Smooth muscle cell (in vitro differentiated cells): ENCODE measurements around the gene TKT. TPM values are rescaled to one million over a fixed set of nuclear protein-coding genes. Genes with fewer than 3 reads are reported as not detected.

Experiments
- DNase-seq: peaks from one replicate; lab custom pipeline; 2025; ENCODE audit not compliant: unreplicated experiment; lab: John Stamatoyannopoulos, UW
- H2AFZ ChIP-seq: fragments of 200-600 bp; sonication (generic); 2 replicates; pipeline ENCODE4 v1.6.0; 2016; ENCODE audit warnings: antibody characterized with exemption, low read depth, mild to moderate bottlenecking
- H3F3A ChIP-seq: fragments of 200-600 bp; sonication (generic); 2 replicates; pipeline ENCODE4 v1.6.0; 2017; ENCODE audit warnings: antibody characterized with exemption, low read depth
- H3K27ac ChIP-seq: fragments of 200-600 bp; sonication (generic); 2 replicates; pipeline ENCODE4 v1.5.1; 2016; ENCODE audit warnings: low read depth, mild to moderate bottlenecking
- H3K27me3 ChIP-seq: fragments of 200-600 bp; sonication (generic); 2 replicates; pipeline ENCODE4 v1.6.1; 2016; ENCODE audit warnings: low read depth, mild to moderate bottlenecking
- H3K36me3 ChIP-seq: fragments of 200-600 bp; sonication (generic); 2 replicates; pipeline ENCODE4 v1.5.1; 2016; ENCODE audit warnings: low read depth
- H3K4me1 ChIP-seq: fragments of 200-600 bp; sonication (generic); 2 replicates; pipeline ENCODE4 v1.5.1; 2016; ENCODE audit warnings: low read depth
- H3K4me2 ChIP-seq: fragments of 200-600 bp; sonication (generic); 2 replicates; pipeline ENCODE4 v1.6.0; 2016; ENCODE audit warnings: mild to moderate bottlenecking
- H3K4me3 ChIP-seq: fragments of 200-600 bp; sonication (generic); 2 replicates; pipeline ENCODE4 v1.5.1; 2016; ENCODE audit warnings: mild to moderate bottlenecking
- H3K79me2 ChIP-seq: fragments of 200-600 bp; sonication (generic); 2 replicates; pipeline ENCODE4 v1.6.0; 2016; ENCODE audit warnings: low read depth, mild to moderate bottlenecking
- H3K9ac ChIP-seq: fragments of 200-600 bp; sonication (generic); 2 replicates; pipeline ENCODE4 v1.6.0; 2016; ENCODE audit warnings: low read depth
- H3K9me3 ChIP-seq: fragments of 200-600 bp; sonication (generic); replicated peaks from 2 replicates; pipeline ENCODE4 v1.5.1; 2016; ENCODE audit warnings: low read depth
- H4K20me1 ChIP-seq: fragments of 200-600 bp; sonication (generic); 2 replicates; pipeline ENCODE4 v1.6.0; 2016; ENCODE audit warnings: low read depth
- WGBS: methylation state at CpG from one replicate; pipeline ENCODE4 v1.1.7; 2016; ENCODE audit warnings: low lambda C conversion rate; 5-methylcytosine and 5-hydroxymethylcytosine counted together
- polyA plus RNA-seq: library from polyadenylated mRNA; unstranded; fragments of >200 nt; fragmentation: Nextera tagmentation; extraction: Ambion mirVana; gene quantifications from 2 replicates; pipeline ENCODE4 v1.2.1, GENCODE V29; 2016
- total RNA-seq: library from RNA; depleted of rRNA; stranded (reverse); fragments of >200 nt; gene quantifications from 2 replicates; pipeline ENCODE4 v1.2.3, GENCODE V29; 2014
- TF ChIP-seq, protein P1 (sequence below): fragments of 200-600 bp; sonication (generic); IDR thresholded peaks from 2 replicates; pipeline ENCODE4 v1.5.1; 2017; ENCODE audit warnings: borderline replicate concordance, mild to moderate bottlenecking, antibody characterized with exemption; ENCODE audit not compliant: insufficient read depth, poor library complexity, severe bottlenecking

The TKT gene
- total and polyA plus RNA-seq, 2 experiments from 2014 or later: 124 to 138 TPM

DNA sequence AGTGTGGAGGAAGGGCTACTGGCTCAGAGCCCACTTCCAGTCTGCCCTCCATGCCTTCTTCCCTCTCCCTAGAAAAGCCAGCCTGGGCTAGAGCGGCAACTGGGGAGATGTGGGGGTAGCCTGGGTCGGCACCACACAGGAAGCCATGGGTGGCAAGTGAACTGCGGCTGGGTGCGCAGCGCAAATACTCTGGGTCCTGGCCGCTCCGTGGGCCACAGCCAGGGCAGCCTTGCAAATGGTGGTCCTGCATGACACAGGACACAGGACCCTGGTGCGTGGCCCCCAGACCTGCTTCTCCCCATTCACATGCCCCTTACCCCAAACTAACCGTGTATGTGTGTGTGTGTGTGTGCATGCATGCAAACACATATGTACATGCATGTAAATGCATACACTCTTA, 69.1 kb downstream of the TKT start:
- no peak overlapping the region for H3K4me3 ChIP-seq
- no peak overlapping the region for H2AFZ ChIP-seq
- TF ChIP-seq, protein P1, sequence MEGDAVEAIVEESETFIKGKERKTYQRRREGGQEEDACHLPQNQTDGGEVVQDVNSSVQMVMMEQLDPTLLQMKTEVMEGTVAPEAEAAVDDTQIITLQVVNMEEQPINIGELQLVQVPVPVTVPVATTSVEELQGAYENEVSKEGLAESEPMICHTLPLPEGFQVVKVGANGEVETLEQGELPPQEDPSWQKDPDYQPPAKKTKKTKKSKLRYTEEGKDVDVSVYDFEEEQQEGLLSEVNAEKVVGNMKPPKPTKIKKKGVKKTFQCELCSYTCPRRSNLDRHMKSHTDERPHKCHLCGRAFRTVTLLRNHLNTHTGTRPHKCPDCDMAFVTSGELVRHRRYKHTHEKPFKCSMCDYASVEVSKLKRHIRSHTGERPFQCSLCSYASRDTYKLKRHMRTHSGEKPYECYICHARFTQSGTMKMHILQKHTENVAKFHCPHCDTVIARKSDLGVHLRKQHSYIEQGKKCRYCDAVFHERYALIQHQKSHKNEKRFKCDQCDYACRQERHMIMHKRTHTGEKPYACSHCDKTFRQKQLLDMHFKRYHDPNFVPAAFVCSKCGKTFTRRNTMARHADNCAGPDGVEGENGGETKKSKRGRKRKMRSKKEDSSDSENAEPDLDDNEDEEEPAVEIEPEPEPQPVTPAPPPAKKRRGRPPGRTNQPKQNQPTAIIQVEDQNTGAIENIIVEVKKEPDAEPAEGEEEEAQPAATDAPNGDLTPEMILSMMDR: no peak
- H3K27ac ChIP-seq: no peak overlapping the region
- no peak for DNase-seq
- no peak overlapping the region for H3K9ac ChIP-seq
- no peaks in the 10 kb centered on the region for H3K9me3 ChIP-seq
- no peaks in the 10 kb centered on the region for H3K4me1 ChIP-seq
- no peaks in the 10 kb centered on the region for H3K36me3 ChIP-seq
- H4K20me1 ChIP-seq: no peaks in the 10 kb centered on the region
- H3K4me2 ChIP-seq: no peak overlapping the region
- H3K79me2 ChIP-seq: no peaks in the 10 kb centered on the region
- no peaks in the 10 kb centered on the region for H3F3A ChIP-seq
- 96% methylated on average over 9 of the region's 9 CpGs for WGBS
- H3K27me3 ChIP-seq: no peaks in the 10 kb centered on the region

DNA sequence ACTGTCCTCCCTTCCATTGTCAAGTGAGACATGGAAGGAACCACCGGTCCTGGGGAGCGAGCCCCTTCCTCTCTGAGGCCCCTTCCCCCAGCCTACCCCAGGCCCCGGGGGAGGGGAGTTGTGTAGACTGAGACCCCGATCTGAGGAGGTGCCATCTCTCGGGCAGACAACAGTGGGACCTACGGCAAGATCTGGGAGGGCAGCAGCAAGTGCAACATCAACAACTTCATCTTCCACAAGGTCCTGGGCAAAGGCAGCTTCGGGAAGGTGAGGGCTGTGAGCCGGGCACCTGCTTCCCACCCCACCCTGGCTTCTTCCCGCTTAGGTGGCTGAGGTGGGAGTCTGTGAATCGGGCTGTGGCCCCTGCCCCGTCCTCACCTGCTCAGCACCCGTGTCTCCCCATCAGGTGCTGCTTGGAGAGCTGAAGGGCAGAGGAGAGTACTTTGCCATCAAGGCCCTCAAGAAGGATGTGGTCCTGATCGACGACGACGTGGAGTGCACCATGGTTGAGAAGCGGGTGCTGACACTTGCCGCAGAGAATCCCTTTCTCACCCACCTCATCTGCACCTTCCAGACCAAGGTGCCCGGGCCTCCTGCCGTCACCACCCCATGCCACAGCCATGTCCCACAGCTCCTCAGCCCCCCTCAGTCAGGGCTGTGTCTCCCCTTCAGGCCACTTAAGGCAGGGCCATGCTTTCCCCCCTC, 69.9 kb downstream of the TKT start:
- Histone ChIP-seq H3K9ac (no peak overlapping the region), H3K4me2 (no peak overlapping the region), H3K4me1 (no peaks in the 10 kb centered on the region), H3K27me3 (no peaks in the 10 kb centered on the region), H2AFZ (no peak overlapping the region), H3K36me3 (no peaks in the 10 kb centered on the region), H3K9me3 (no peaks in the 10 kb centered on the region), H3K79me2 (no peaks in the 10 kb centered on the region), H3K4me3 (no peak overlapping the region), H3K27ac (no peak overlapping the region), H4K20me1 (no peaks in the 10 kb centered on the region), H3F3A (no peaks in the 10 kb centered on the region)
- DNase-seq: no peak
- 96% methylated on average over 18 of the region's 20 CpGs for WGBS
- TF ChIP-seq, protein P1: no peak

DNA sequence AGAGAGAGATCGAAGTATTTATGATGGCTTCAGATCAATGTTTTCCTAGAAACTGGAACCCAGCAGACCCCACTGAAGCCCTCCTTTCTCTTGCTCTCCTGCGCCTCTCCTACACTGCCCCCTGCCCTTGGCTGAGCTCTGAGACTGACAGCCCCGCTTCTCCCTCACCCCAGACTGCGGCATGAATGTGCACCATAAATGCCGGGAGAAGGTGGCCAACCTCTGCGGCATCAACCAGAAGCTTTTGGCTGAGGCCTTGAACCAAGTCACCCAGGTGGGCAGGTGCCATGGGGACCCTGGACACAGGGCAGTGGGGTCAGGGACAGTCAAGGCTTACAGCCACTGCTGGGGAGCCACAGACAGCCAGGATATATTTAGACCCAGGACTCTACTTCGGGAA, 71.1 kb downstream of the TKT start:
- WGBS: over 99% methylated on average over 6 of the region's 7 CpGs
- no peaks in the 10 kb centered on the region for H3K36me3 ChIP-seq
- H3K79me2 ChIP-seq: no peaks in the 10 kb centered on the region
- no peaks in the 10 kb centered on the region for H4K20me1 ChIP-seq
- no peak overlapping the region for H3K4me2 ChIP-seq
- no peaks in the 10 kb centered on the region for H3K9me3 ChIP-seq
- no peak overlapping the region for H3K27ac ChIP-seq
- H3F3A ChIP-seq: no peaks in the 10 kb centered on the region
- no peak overlapping the region for H2AFZ ChIP-seq
- H3K27me3 ChIP-seq: no peaks in the 10 kb centered on the region
- H3K9ac ChIP-seq: no peak overlapping the region
- no peak for DNase-seq
- H3K4me3 ChIP-seq: no peak overlapping the region
- no peaks in the 10 kb centered on the region for H3K4me1 ChIP-seq
- TF ChIP-seq, protein P1: no peak

- H3K9ac ChIP-seq: no peak overlapping the region
- H3K9me3 ChIP-seq: no peaks in the 10 kb centered on the region
- no peaks in the 10 kb centered on the region for H3K27me3 ChIP-seq
- H3K36me3 ChIP-seq: no peaks in the 10 kb centered on the region
- no peaks in the 10 kb centered on the region for H3F3A ChIP-seq
- H2AFZ ChIP-seq: no peak overlapping the region
- H3K4me3 ChIP-seq: no peak overlapping the region
- no peaks in the 10 kb centered on the region for H3K79me2 ChIP-seq
- H3K27ac ChIP-seq: no peak overlapping the region
- WGBS: over 99% methylated on average over 9 of the region's 9 CpGs
- no peaks in the 10 kb centered on the region for H4K20me1 ChIP-seq
- TF ChIP-seq, protein P1: no peak
- H3K4me1 ChIP-seq: no peaks in the 10 kb centered on the region
- DNase-seq: no peak
- no peak overlapping the region for H3K4me2 ChIP-seq
Measured at GRCh38 chr3:53183514-53183913, 72.3 kb downstream of the TKT start.
